Measurements from ENCODE around the gene TIPRL.
"Not testable (repeated sequence)": the region's sequence is repeated elsewhere in the genome, so short reads cannot be mapped to it uniquely, and the experiment has no call there.

Gene TIPRL

DNA sequence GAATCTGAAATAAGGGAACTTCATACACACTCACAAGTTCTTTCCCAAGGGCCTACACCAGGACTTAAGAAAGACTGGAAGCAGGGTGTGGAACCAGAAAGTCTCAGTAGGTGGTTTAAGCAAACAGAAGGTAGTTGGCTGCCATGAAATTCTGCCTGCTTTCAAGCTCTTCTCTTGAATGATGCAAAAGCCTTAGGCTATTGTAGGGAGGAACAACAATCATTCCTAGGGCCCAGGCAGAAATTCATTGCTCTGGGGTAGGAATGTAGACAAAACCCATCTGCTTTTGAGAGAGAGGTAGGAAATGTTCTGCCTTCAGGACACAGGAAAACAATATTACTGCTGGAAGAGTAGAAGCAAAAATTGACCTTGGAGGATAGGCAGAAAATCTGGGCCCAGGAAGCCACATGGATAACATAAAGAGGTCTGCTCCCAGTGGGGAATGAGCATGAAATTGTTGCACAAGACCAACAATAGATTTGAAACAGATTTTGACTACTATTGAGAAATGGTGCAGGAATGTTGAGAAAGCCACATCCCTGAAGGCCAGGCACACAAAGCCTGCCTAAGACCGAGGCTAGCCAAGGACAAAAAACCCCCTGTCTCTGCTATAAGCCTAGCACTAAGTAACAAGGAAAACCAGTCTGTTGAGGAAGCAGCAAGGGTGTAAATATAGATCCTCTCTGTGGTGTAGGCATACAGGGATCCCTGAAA lies 24.3 kb downstream of the TIPRL start:
- H3K27ac ChIP-seq: no peak overlapping the region
- TF ChIP-seq, protein P1, sequence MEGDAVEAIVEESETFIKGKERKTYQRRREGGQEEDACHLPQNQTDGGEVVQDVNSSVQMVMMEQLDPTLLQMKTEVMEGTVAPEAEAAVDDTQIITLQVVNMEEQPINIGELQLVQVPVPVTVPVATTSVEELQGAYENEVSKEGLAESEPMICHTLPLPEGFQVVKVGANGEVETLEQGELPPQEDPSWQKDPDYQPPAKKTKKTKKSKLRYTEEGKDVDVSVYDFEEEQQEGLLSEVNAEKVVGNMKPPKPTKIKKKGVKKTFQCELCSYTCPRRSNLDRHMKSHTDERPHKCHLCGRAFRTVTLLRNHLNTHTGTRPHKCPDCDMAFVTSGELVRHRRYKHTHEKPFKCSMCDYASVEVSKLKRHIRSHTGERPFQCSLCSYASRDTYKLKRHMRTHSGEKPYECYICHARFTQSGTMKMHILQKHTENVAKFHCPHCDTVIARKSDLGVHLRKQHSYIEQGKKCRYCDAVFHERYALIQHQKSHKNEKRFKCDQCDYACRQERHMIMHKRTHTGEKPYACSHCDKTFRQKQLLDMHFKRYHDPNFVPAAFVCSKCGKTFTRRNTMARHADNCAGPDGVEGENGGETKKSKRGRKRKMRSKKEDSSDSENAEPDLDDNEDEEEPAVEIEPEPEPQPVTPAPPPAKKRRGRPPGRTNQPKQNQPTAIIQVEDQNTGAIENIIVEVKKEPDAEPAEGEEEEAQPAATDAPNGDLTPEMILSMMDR (IDR thresholded peaks at IDR 0.05): no peak
- TF ChIP-seq ZFX (IDR thresholded peaks at IDR 0.05; ENCODE audit: borderline replicate concordance): no peak

DNA sequence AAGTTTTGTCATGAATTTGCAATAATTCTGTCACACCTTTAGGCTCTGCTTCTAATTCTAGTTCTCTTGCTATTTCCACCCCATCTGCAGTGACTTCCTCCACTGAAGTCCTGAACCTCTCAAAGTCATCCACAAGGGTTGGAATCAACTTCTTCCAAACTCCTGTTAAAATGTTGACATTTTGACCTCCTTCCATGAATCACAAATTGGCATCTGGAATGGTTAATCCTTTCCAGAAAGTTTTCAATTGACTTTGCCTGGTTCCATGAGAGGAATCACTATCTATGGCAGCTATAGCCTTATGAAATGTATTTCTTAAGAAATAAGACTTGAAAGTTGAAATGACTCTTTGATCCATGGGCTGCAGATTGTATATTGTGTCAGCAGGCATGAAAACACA lies 27.3 kb downstream of the TIPRL start:
- TF ChIP-seq ZFX (IDR thresholded peaks at IDR 0.05; ENCODE audit: borderline replicate concordance): no peak

DNA sequence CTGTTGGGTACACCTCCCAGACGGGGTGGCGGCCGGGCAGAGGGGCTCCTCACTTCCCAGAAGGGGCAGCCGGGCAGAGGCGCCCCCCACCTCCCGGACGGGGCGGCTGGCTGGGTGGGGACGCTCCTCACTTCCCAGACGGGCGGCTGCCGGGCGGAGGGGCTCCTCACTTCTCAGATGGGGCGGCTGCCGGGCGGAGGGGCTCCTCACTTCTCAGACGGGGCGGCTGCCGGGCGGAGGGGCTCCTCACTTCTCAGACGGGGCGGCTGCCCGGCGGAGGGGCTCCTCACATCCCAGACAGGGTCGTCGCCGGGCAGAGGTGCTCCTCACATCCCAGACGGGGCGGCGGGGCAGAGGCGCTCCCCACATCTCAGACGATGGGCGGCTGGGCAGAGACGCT lies 28.9 kb downstream of the TIPRL start:
- H3K27ac ChIP-seq: not testable (repeated sequence)

More for the DNA sequence above, 27.3 kb downstream of the TIPRL start:
- no peak overlapping the region for H3K27ac ChIP-seq

DNA sequence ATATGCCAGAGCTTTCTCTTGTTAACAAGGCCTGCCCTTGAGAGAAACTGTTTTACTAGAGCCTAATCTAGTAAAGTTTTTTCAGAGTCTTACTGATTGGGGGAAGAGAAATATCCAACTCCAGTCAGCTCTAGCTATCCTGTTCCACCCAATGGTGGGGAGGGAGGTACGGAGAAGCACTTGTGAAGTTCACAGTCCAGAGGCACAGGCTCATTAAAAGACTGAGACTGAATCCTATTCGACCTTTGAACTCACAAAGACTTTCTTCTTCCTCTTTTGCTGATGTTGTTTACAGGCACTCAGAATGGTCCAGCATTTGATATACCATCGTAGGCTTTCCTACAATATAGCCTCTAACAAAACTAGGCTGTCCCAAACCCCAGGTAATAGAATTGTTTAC lies 31.6 kb downstream of the TIPRL start:
- no peak overlapping the region for H3K27ac ChIP-seq
- TF ChIP-seq ZFX (IDR thresholded peaks at IDR 0.05; ENCODE audit: borderline replicate concordance): no peak
- TF ChIP-seq, protein P1 (IDR thresholded peaks at IDR 0.05): no peak

DNA sequence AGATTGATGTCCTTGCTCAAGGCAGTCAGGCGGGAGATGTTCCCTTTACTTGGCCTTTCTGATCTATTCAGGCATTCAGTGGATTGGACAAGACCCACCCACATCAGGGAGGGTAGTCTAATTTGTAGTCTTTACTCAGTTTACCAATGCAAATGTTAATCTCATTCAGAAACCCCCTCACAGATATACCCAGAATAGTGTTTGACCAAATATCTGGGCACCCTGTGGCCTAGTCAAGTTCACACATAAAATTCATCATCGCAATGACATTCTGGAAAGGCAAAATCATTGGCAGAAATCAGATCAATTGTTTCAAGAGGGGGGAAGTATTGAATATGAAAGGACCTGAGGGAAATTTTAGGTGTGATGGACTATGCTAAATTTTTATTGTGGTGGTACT lies 34.6 kb downstream of the TIPRL start:
- no peak for TF ChIP-seq ZFX (IDR thresholded peaks at IDR 0.05; ENCODE audit: borderline replicate concordance)
- TF ChIP-seq, protein P1 (IDR thresholded peaks at IDR 0.05): no peak
- H3K27ac ChIP-seq: no peak overlapping the region

DNA sequence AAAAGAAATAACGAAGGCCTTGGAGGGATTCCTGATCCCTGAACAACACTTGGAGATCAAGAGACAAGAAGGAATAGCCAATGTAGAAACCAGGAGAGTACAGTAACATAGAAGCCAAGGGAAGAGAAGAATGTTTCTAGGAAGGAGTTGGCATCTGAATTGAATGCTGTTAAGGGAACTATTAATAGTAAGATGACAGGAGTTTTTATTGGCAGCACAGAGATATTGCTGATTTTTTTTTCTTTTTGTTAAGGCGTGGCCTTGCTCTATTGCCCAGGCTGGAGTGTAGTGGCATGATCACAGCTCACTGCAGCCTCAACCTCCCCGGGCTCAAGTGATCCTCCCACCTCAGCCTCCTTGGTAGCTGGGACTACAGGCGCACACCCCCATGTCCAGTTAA lies 37.4 kb downstream of the TIPRL start:
- no peak overlapping the region for H3K27ac ChIP-seq
- TF ChIP-seq ZFX (IDR thresholded peaks at IDR 0.05; ENCODE audit: borderline replicate concordance): no peak

DNA sequence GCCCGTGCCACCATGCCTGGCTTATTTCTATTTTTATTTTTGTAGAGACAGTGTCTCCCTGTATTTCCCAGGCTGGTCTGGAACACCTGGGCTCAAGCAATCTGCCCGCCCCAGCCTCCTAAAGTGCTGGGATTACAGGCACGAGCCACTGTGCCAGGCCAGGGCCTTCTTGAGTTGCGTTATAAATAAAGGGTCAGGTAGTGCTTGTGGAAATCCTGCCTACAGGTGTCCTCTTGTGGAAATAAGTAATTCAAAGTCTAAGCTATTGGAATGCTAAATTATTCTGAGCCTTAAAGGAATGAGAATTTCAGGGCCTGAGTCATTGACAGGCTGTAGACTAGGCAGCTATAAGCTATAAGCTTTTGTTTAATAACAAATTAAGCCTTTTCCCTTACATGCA lies 38.9 kb downstream of the TIPRL start:
- TF ChIP-seq ZFX (IDR thresholded peaks at IDR 0.05; ENCODE audit: borderline replicate concordance): no peak
- TF ChIP-seq, protein P1 (IDR thresholded peaks at IDR 0.05): no peak
- no peak overlapping the region for H3K27ac ChIP-seq

DNA sequence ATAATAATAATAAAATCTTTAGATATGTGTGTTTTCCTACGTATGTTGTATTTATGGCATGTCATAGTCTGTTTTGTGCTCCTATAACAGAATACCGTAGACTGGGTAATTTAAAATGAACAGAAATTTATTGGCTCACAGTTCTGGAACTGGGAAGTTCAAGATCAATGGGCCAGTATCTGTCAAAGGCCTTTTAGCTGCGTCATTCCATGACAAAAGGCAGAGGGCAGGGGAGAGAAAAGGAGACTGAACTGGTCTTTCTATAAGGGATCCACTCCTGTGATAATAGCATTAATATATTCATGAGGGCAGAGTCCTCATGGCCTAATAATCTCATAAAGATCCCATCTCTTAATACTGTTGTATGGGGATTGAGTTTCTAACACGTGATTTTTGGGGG lies 39.9 kb downstream of the TIPRL start:
- no peak overlapping the region for H3K27ac ChIP-seq
- no peak for TF ChIP-seq ZFX (IDR thresholded peaks at IDR 0.05; ENCODE audit: borderline replicate concordance)
- TF ChIP-seq, protein P1 (IDR thresholded peaks at IDR 0.05): no peak

DNA sequence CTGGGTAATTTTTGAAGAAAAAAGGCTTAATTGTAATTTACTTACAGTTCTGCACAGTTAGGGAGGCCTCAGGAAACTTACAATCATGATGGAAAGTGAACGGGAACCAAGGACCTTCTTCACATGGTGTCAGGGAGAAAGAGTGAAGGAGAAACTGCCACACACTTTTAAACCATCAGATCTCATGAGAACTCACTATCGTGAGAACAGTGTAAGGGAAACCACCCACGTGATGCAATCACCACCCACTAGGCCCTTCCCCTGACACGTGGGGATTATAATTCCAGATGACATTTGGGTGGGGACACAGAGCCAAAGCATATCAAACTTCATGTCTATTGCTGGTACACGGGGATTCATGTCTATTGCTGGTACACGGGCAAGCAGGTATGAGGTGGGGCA lies 41.7 kb downstream of the TIPRL start:
- H3K27ac ChIP-seq: no peak overlapping the region
- TF ChIP-seq, protein P1 (IDR thresholded peaks at IDR 0.05): no peak
- TF ChIP-seq ZFX (IDR thresholded peaks at IDR 0.05; ENCODE audit: borderline replicate concordance): no peak
